DND-41 (cell line): ENCODE data around the gene MEOX1.

Experiments
- ATAC-seq: fragments of 200-7000 bp; cut with Tn5 transposase; 3 replicates; pipeline ENCODE4 v1.9.1; 2021; ENCODE audit warnings: low read depth; ENCODE audit not compliant: insufficient read depth
- DNase-seq: peaks from one replicate; pipeline ENCODE4 v3.0.0-alpha.2; 2020
- H2AFZ ChIP-seq: 2 replicates; pipeline ENCODE4 v1.6.0; 2012; ENCODE audit warnings: low read depth, low read length
- H3K27ac ChIP-seq: 2 replicates; pipeline ENCODE4 v1.5.1; 2012; ENCODE audit warnings: low read length, inconsistent platforms
- H3K27me3 ChIP-seq: fragments of 200-600 bp; sonication (generic); 2 replicates; pipeline ENCODE4 v1.6.0; 2012; ENCODE audit warnings: low read length, mild to moderate bottlenecking, inconsistent platforms; ENCODE audit not compliant: insufficient read depth, poor library complexity
- H3K36me3 ChIP-seq: 2 replicates; pipeline ENCODE4 v1.5.1; 2012; ENCODE audit warnings: low read length, inconsistent platforms; ENCODE audit not compliant: insufficient read depth
- H3K4me1 ChIP-seq: 2 replicates; pipeline ENCODE4 v1.5.1; 2012; ENCODE audit warnings: mild to moderate bottlenecking, low read length; ENCODE audit not compliant: insufficient read depth
- H3K4me2 ChIP-seq: 2 replicates; pipeline ENCODE4 v1.6.0; 2012; ENCODE audit warnings: mild to moderate bottlenecking, moderate library complexity, low read length, inconsistent platforms; ENCODE audit not compliant: insufficient read depth
- H3K4me3 ChIP-seq, 2 experiments: fragments of 200-600 bp in 1 of 2; shearing (Covaris generic) in 1 of 2; 2 replicates each; pipeline ENCODE4 v1.5.1; 2012 to 2016; ENCODE audit warnings: inconsistent platforms in 2 of 2, low read length in 2 of 2, mild to moderate bottlenecking in 2 of 2, low read depth in 1 of 2, moderate library complexity in 1 of 2
- H3K79me2 ChIP-seq: 2 replicates; pipeline ENCODE4 v1.6.0; 2012; ENCODE audit warnings: low read length, inconsistent platforms; ENCODE audit not compliant: insufficient read depth
- H3K9ac ChIP-seq: 2 replicates; pipeline ENCODE4 v1.6.0; 2012; ENCODE audit warnings: low read depth, mild to moderate bottlenecking, inconsistent platforms, low read length, moderate library complexity
- H3K9me3 ChIP-seq: 2 replicates; pipeline ENCODE4 v1.5.1; 2012; ENCODE audit warnings: low read length, moderate library complexity, mild to moderate bottlenecking, inconsistent platforms; ENCODE audit not compliant: insufficient read depth, severe bottlenecking
- H4K20me1 ChIP-seq: 2 replicates; pipeline ENCODE4 v1.6.0; 2012; ENCODE audit warnings: low read length; ENCODE audit not compliant: insufficient read depth
- CTCF ChIP-seq: IDR thresholded peaks from 2 replicates; pipeline ENCODE4 v1.5.1; 2012; ENCODE audit warnings: borderline replicate concordance, low read length, moderate library complexity, mild to moderate bottlenecking; ENCODE audit not compliant: poor library complexity, severe bottlenecking; ENCODE audit errors: extremely low read depth
- EZH2 ChIP-seq: IDR thresholded peaks from 3 replicates; pipeline ENCODE4 v1.6.1; 2012; ENCODE audit warnings: borderline replicate concordance, low read depth, mild to moderate bottlenecking, moderate library complexity, low read length, inconsistent platforms; ENCODE audit not compliant: severe bottlenecking

MEOX1 gene

DNA sequence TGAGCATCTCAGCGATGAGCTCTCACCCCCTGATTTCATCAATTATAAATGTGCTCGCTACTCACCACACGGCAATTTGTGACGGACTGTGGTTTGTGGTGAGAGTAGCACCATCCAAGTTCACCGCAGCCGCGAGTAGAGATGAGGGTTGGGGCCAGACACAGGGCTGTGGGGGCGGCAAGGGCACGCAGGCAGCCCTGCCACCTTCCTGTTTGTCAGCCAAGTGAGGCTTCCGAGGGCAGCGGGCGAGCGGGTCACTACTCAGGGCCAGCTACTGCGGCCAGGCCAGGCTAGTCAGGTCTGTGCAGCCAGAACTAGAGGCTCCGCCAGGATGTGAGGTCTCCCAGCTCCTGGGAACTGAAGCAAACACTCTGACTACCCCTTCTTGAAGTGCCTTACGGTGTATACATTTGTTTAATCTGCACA, 39.6 kb upstream of the MEOX1 start:
- ATAC-seq (no peak; the same call in 2 of the 3 replicates), DNase-seq (peak; percentile 14)
- no peaks in the 10 kb centered on the region for H3K9me3 ChIP-seq
- peaks cover 3% of the 10 kb centered on the region for H4K20me1 ChIP-seq
- H3K9ac ChIP-seq: no peak overlapping the region
- H3K27me3 ChIP-seq: peaks cover 8% of the 10 kb centered on the region
- no peak overlapping the region for H3K4me2 ChIP-seq
- no peak overlapping the region for H2AFZ ChIP-seq
- no peaks in the 10 kb centered on the region for H3K79me2 ChIP-seq
- no peak overlapping the region for H3K4me3 ChIP-seq
- no peak for TF ChIP-seq CTCF
- no peak for TF ChIP-seq EZH2
- H3K27ac ChIP-seq: no peak overlapping the region
- H3K36me3 ChIP-seq: no peaks in the 10 kb centered on the region
- no peaks in the 10 kb centered on the region for H3K4me1 ChIP-seq

GRCh38 chr17:43699438-43699756, 37.7 kb upstream of the MEOX1 start:
- no peak overlapping the region for H3K4me2 ChIP-seq
- peaks cover 3% of the 10 kb centered on the region; the same call in 1 of the 2 replicates for H4K20me1 ChIP-seq
- H3K79me2 ChIP-seq: no peaks in the 10 kb centered on the region
- H2AFZ ChIP-seq: no peak overlapping the region
- H3K9me3 ChIP-seq: no peaks in the 10 kb centered on the region
- H3K9ac ChIP-seq: no peak overlapping the region
- no peak for ATAC-seq
- H3K36me3 ChIP-seq: no peaks in the 10 kb centered on the region
- no peak overlapping the region for H3K4me3 ChIP-seq
- H3K27ac ChIP-seq: no peak overlapping the region
- TF ChIP-seq CTCF: no peak
- no peak for TF ChIP-seq EZH2
- H3K4me1 ChIP-seq: no peaks in the 10 kb centered on the region
- no peak for DNase-seq
- peaks cover 8% of the 10 kb centered on the region for H3K27me3 ChIP-seq

DNA sequence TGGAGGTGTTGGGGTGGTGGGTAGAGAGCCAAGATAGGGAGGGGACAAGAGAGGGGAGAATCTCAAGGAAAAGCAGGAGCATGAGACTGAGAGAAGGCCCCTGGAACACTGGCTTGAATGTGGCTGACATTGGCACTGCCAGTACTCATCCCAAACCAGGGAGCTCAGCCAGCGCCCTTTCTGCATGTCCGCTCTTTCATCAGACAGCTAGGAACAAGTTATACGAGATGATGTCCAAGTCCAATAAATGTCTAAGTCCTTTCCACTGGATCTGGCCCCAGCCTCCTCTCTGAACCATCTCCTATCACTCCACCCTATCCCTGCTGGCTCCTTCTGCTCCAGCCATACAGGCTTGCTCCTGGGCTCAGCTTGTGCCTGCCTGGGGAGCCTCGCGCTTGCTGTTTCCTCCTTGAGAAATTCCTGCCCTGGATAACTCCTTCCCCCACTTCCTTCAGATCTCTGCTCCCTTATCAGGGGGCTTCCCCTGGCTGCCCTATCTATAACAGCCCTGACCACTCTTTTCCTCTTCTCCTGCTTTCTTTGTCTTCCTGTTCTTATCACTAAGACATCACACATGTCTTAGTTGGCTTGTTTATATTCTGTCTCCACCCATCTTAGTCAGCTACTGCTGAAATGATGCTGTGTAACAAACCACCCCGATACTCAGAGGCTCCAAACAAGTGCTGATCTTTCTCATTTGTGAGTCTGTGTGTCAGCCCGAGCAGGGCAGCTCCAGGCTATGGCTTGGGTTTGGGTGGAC, 37.1 kb upstream of the MEOX1 start:
- no peaks in the 10 kb centered on the region for H3K4me1 ChIP-seq
- no peak for DNase-seq
- H3K27ac ChIP-seq: no peak overlapping the region
- H3K4me2 ChIP-seq: no peak overlapping the region
- H3K9ac ChIP-seq: no peak overlapping the region
- H2AFZ ChIP-seq: no peak overlapping the region
- no peaks in the 10 kb centered on the region for H3K9me3 ChIP-seq
- ATAC-seq: no peak
- H3K36me3 ChIP-seq: no peaks in the 10 kb centered on the region
- H3K27me3 ChIP-seq: peaks cover 8% of the 10 kb centered on the region
- H3K79me2 ChIP-seq: no peaks in the 10 kb centered on the region
- TF ChIP-seq EZH2 (no peak), CTCF (no peak)
- no peak overlapping the region for H3K4me3 ChIP-seq
- peaks cover 3% of the 10 kb centered on the region; the same call in 1 of the 2 replicates for H4K20me1 ChIP-seq

- H2AFZ ChIP-seq: no peak overlapping the region
- ATAC-seq (no peak), DNase-seq (no peak)
- peaks cover 3% of the 10 kb centered on the region; the same call in 1 of the 2 replicates for H4K20me1 ChIP-seq
- no peaks in the 10 kb centered on the region for H3K79me2 ChIP-seq
- H3K27ac ChIP-seq: no peak overlapping the region
- no peak overlapping the region for H3K4me3 ChIP-seq
- no peaks in the 10 kb centered on the region for H3K9me3 ChIP-seq
- no peak overlapping the region for H3K4me2 ChIP-seq
- no peaks in the 10 kb centered on the region for H3K36me3 ChIP-seq
- H3K4me1 ChIP-seq: no peaks in the 10 kb centered on the region
- TF ChIP-seq EZH2: no peak
- TF ChIP-seq CTCF: no peak
- peaks cover 8% of the 10 kb centered on the region for H3K27me3 ChIP-seq
- H3K9ac ChIP-seq: no peak overlapping the region
Observed at GRCh38 chr17:43697937-43698336, 36.2 kb upstream of the MEOX1 start.
